OCI-LY7 (cell line): ENCODE data around the gene PRSS1. TPM values are rescaled to one million over a fixed set of nuclear protein-coding genes. Genes with fewer than 3 reads are reported as not detected.

Experiments used
- BruUV-seq: library from RNA; stranded (reverse); fragments of 400-500 nt; replicated peaks from 2 replicates; lab custom pipeline; 2021; lab: Mats Ljungman, UMichigan
- CTCF ChIA-PET: fragments of 300-600 bp; sonication (Branson Sonifier 250); formaldehyde crosslinking; loops from one replicate; lab custom pipeline; 2022; ENCODE audit warnings: antibody characterized with exemption; ENCODE audit not compliant: unreplicated experiment; lab: Charles Lee
- POLR2A ChIA-PET: fragments of 300-600 bp; sonication (Branson Sonifier 250); formaldehyde crosslinking; loops from one replicate; lab custom pipeline; 2022; ENCODE audit warnings: antibody characterized with exemption; lab: Charles Lee
- DNase-seq: peaks from one replicate; pipeline ENCODE4 v3.0.0-alpha.2; 2015; ENCODE audit warnings: low spot score
- H2AFZ ChIP-seq: fragments of 200-600 bp; sonication (generic), shearing (Covaris generic); 2 replicates; pipeline ENCODE4 v1.6.1; 2014; ENCODE audit warnings: mild to moderate bottlenecking, antibody characterized with exemption, low read length, moderate library complexity
- H3K27ac ChIP-seq: fragments of 200-600 bp; sonication (generic); 2 replicates; pipeline ENCODE4 v1.5.1; 2014; ENCODE audit warnings: mixed run types, low read depth, mild to moderate bottlenecking, moderate library complexity, low read length, inconsistent platforms; ENCODE audit not compliant: poor library complexity, severe bottlenecking
- H3K36me3 ChIP-seq: fragments of 200-600 bp; sonication (generic); 2 replicates; pipeline ENCODE4 v1.6.1; 2014; ENCODE audit warnings: mild to moderate bottlenecking, antibody characterized with exemption, low read length, moderate library complexity, mixed read lengths; ENCODE audit not compliant: insufficient read depth
- H3K4me1 ChIP-seq: fragments of 200-600 bp; sonication (generic); 2 replicates; pipeline ENCODE4 v1.5.1; 2014; ENCODE audit warnings: mild to moderate bottlenecking, low read length; ENCODE audit not compliant: insufficient read depth, poor library complexity, severe bottlenecking
- H3K4me2 ChIP-seq: fragments of 200-600 bp; sonication (generic); 2 replicates; pipeline ENCODE4 v1.6.1; 2014; ENCODE audit warnings: mild to moderate bottlenecking, low read length
- H3K4me3 ChIP-seq: fragments of 200-600 bp; sonication (generic); 2 replicates; pipeline ENCODE4 v1.5.1; 2014; ENCODE audit warnings: mild to moderate bottlenecking, low read depth, low read length; ENCODE audit not compliant: poor library complexity, severe bottlenecking
- H3K79me2 ChIP-seq: fragments of 200-600 bp; sonication (generic); 2 replicates; pipeline ENCODE4 v1.6.1; 2016; ENCODE audit warnings: low read depth, mild to moderate bottlenecking, low read length, moderate library complexity, mixed read lengths; ENCODE audit not compliant: insufficient read depth
- H3K9me2 ChIP-seq: fragments of 200-600 bp; sonication (generic); 2 replicates; pipeline ENCODE4 v1.6.1; 2016; ENCODE audit warnings: mild to moderate bottlenecking, low read length, mixed read lengths; ENCODE audit not compliant: insufficient read depth
- H3K9me3 ChIP-seq: fragments of 200-600 bp; sonication (generic); 2 replicates; pipeline ENCODE4 v1.6.1; 2014; ENCODE audit warnings: mild to moderate bottlenecking, mixed run types, low read length, mixed read lengths
- H4K20me1 ChIP-seq: fragments of 200-600 bp; sonication (generic); 2 replicates; pipeline ENCODE4 v1.6.1; 2014; ENCODE audit warnings: mild to moderate bottlenecking, antibody characterized with exemption, low read length, moderate library complexity, mixed read lengths; ENCODE audit not compliant: insufficient read depth
- EZH2phosphoT487 ChIP-seq: fragments of 200-600 bp; sonication (generic); IDR thresholded peaks from 2 replicates; pipeline ENCODE4 v1.6.1; 2018; ENCODE audit warnings: low read depth, borderline replicate concordance, mild to moderate bottlenecking, mixed run types, antibody characterized with exemption, low read length, moderate library complexity, mixed read lengths
- intact Hi-C: fragments of 100-400 bp; cut with micrococcal nuclease; formaldehyde crosslinking; loops from one replicate; pipeline ENCODE4 v1.10.0; 2022; ENCODE audit not compliant: unreplicated experiment
- total RNA-seq, 2 experiments: library from RNA; depleted of rRNA in 1 of 2; stranded (reverse); fragments of >200 nt in 1 of 2; shearing (Covaris generic) in 1 of 2; gene quantifications; 2 replicates each; pipeline ENCODE4 v1.2.3, GENCODE V29; 2014 to 2022
- TF ChIP-seq, protein P1 (sequence below): fragments of 200-600 bp; sonication (generic); conservative IDR thresholded peaks from 2 replicates; pipeline ENCODE4 v1.5.1; 2014; ENCODE audit warnings: mild to moderate bottlenecking, antibody characterized with exemption, low read length, moderate library complexity, mixed read lengths

The PRSS1 gene
- total RNA-seq, 2 experiments from 2014 or later = not detected

DNA sequence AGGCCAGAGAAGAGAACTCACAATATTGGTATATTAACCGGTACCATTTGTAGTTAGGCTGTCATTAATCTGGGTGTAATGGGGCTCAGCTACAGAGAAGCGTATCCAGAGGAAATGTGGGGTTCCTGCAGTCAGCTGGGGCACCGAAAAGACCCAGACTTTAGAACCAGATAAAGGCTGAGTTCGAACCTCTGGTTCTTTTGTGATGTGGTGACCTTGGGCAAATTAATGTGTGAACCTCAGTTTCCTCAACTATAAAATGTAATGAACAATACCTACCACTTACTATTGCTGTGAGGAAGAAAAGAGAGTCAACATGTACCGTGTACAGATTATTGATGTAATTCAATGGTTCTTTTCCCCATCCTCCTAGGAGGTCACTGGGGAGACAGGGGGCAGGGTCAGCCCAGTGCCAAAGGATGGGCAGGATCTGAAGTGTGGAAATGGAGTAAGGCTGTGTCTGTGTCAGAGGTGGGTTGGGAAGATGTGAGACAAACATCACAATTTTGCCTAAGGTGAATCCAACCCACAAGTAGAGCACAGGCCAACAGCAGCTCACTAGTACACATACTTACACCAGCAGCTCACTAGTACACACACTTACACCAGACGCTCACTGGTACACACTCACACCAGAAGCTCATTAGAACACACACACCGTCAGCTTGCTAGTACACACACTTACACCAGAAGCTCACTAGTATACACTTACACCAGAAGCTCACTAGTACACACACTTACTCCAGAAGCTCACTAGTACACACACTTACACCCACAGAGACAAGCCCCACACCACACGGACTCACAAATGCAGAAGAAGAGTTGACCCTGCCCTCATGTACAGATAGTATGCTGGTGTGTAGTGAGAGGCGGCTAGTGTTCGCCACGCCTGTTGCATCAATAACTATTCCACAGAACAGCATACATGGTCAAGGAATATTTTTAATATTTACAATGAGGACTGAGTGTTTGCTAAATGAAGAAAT, 49.5 kb downstream of the PRSS1 start:
- ChIA-PET CTCF (interaction anchor here (1.0 to 5.7 kb wide), 6 partner anchors 10 to 66 kb away, joined by 3 to 90 read pairs (median 6); no protein-coding TSS in a partner anchor), POLR2A (interaction anchor here (0.6 to 19.1 kb wide), 10 partner anchors 8 to 467 kb away, joined by 3 to 666 read pairs (median 5); no protein-coding TSS in a partner anchor)
- Histone ChIP-seq H3K36me3 (peaks cover 54% of the 10 kb centered on the region), H4K20me1 (no peaks in the 10 kb centered on the region), H3K4me1 (peaks cover 70% of the 10 kb centered on the region), H3K4me3 (peak overlapping the region; percentile 81), H3K27ac (peak overlapping the region; percentile 88), H3K79me2 (peaks cover 50% of the 10 kb centered on the region; the same call in 1 of the 2 replicates), H3K4me2 (peak overlapping the region; percentile 89), H3K9me2 (no peaks in the 10 kb centered on the region), H3K9me3 (no peaks in the 10 kb centered on the region), H2AFZ (no peak overlapping the region)
- TF ChIP-seq EZH2phosphoT487 = no peak
- TF ChIP-seq, protein P1, sequence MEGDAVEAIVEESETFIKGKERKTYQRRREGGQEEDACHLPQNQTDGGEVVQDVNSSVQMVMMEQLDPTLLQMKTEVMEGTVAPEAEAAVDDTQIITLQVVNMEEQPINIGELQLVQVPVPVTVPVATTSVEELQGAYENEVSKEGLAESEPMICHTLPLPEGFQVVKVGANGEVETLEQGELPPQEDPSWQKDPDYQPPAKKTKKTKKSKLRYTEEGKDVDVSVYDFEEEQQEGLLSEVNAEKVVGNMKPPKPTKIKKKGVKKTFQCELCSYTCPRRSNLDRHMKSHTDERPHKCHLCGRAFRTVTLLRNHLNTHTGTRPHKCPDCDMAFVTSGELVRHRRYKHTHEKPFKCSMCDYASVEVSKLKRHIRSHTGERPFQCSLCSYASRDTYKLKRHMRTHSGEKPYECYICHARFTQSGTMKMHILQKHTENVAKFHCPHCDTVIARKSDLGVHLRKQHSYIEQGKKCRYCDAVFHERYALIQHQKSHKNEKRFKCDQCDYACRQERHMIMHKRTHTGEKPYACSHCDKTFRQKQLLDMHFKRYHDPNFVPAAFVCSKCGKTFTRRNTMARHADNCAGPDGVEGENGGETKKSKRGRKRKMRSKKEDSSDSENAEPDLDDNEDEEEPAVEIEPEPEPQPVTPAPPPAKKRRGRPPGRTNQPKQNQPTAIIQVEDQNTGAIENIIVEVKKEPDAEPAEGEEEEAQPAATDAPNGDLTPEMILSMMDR = no peak
- no TSS peak for BruUV-seq
- no peak for DNase-seq
- intact Hi-C loops = loop anchor here (1.0 kb wide), 1 partner anchor 10 kb away; no protein-coding TSS in a partner anchor

DNA sequence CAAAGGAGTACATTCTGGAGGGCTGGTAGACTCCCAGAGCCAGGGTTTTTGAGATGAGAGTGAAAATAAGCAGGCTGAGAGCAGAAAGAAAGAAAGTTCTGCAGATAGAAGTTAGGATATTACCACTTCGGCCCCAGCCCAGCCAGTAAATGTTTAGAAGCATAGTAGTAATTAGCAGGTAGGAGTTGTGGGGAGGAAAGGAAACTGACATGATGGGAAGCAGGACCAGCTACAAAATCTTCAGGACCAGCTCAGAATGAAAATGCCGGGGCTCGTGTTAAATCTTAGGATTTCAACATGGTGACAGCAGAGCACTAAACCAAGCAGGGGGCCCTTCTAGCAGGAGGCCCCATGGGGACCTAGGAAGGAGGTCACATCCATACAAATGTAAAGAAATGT, 50.2 kb downstream of the PRSS1 start:
- Histone ChIP-seq H3K79me2 (peaks cover 50% of the 10 kb centered on the region; the same call in 1 of the 2 replicates), H3K9me3 (no peaks in the 10 kb centered on the region), H2AFZ (no peak overlapping the region), H3K36me3 (peaks cover 61% of the 10 kb centered on the region), H3K27ac (peak overlapping the region; percentile 88), H3K9me2 (no peaks in the 10 kb centered on the region), H3K4me3 (peak overlapping the region; percentile 81), H3K4me1 (peaks cover 70% of the 10 kb centered on the region), H4K20me1 (no peaks in the 10 kb centered on the region), H3K4me2 (peak overlapping the region; percentile 89)
- no peak for DNase-seq
- TF ChIP-seq, protein P1 = no peak
- TF ChIP-seq EZH2phosphoT487 = no peak
- CTCF ChIA-PET = interaction anchor here (1.0 to 5.7 kb wide), 3 partner anchors 9 to 66 kb away, joined by 3 to 90 read pairs (median 5); no protein-coding TSS in a partner anchor
- POLR2A ChIA-PET = interaction anchor here (0.6 to 19.1 kb wide), 9 partner anchors 9 to 466 kb away, joined by 3 to 666 read pairs (median 4); no protein-coding TSS in a partner anchor
- intact Hi-C loops = no loop called here
- no TSS peak for BruUV-seq
